Hematopoietic multipotent progenitor cell treated with erythropoietin and hydrocortisone succinate and interleukin-3 and kit ligand, for 8 days (in vitro differentiated cells): ENCODE data around the gene RPL7A.
"Not testable (repeated sequence)": the region's sequence is repeated elsewhere in the genome, so short reads cannot be mapped to it uniquely, and the experiment has no call there.

Source experiments
- DNase-seq: peaks from one replicate; pipeline ENCODE4 v3.0.0-alpha.2; 2015

Gene RPL7A

DNA sequence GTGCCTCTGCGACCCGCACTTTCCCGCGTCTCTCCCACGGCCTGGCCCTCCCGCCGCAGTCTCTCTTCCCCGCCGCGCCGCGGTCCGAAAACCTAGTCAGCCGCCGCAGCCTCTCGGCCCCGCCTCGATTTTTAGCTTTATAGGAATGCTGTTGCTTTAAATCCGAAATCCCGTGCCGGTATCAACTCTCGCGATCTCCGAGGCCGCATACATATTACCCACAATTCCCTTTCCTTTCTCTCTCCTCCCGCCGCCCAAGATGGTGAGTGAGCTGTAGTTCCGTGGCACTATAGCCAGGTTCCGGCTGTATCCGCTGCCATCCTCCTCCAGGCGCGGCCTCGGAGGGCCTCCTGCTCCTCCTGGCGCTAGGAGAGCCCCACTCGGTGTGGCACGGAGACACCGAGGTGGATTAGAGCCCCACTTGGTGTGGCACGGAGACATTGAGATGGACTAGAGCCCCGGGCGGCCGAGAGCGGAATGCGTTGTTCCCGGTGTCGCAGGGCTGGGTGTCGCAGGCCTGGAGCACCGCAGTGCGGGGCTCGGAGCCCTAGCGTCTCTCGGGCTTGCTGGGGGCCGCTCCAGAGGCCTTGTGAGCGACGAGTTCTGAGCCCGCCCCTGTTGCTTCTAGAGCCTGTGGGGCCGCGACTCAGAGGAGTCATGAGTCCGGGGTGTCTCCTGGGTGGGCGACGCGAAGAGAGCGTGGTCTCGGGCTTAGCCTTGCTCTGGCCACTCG, at the start of gene RPL7A, which contains the start of gene MED22:
Gene RPL7A (plus strand): TSS at position 234 of the 733 bp plus-strand sequence. CDS start 26 bp downstream, at position 260.
Gene MED22 (minus strand): TSS at position 147 of the 733 bp plus-strand sequence. CDS start 1,469 bp downstream, outside the sequence.
- DNase-seq = peak; percentile 97

GRCh38 chr9:133299996-133300395, 48.0 kb upstream of the RPL7A start:
- DNase-seq = not testable (repeated sequence)

GRCh38 chr9:133301253-133302230, 46.5 kb upstream of the RPL7A start:
- no peak for DNase-seq

GRCh38 chr9:133303266-133304157, 44.5 kb upstream of the RPL7A start:
- no peak for DNase-seq

DNA sequence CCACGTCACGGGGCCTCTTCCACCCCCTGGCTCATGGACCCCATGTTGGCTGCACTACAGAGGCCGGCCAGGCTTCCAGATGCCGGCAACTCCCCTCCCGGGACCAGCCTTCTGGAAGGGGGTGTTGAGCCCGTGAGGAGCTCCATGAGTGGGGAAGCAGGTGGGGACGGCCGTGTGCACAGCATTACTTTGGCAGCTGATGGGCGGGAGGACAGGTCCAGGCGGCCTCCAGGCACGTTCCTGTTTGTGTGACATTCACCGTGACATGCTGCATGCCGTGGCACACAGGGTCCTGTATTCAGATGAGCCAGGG, 43.9 kb upstream of the RPL7A start:
- DNase-seq = no peak

- DNase-seq = no peak
Measured at GRCh38 chr9:133304477-133305377, 43.3 kb upstream of the RPL7A start.

DNA sequence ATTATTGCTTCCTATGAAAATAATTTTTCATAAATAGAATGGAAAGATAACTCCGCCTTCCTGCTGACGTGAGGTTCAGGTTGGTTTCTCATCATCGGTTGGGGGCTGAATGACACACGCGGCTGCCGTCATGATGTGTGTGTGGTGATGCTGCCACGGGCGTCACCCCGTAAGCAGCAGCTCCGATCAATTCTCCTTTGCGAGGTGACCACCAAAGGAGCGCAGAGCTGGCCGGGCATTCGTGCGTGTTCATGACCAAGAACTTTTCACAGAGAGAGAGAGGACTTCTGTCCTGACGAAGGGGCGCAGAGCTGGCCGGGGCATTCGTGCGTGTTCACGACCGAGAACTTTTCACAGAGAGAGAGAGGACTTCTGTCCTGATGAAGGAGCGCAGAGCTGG, 42.3 kb upstream of the RPL7A start:
- no peak for DNase-seq

GRCh38 chr9:133306242-133307204, 41.5 kb upstream of the RPL7A start:
- DNase-seq = no peak

GRCh38 chr9:133307301-133307700, 40.7 kb upstream of the RPL7A start:
- DNase-seq = no peak

DNA sequence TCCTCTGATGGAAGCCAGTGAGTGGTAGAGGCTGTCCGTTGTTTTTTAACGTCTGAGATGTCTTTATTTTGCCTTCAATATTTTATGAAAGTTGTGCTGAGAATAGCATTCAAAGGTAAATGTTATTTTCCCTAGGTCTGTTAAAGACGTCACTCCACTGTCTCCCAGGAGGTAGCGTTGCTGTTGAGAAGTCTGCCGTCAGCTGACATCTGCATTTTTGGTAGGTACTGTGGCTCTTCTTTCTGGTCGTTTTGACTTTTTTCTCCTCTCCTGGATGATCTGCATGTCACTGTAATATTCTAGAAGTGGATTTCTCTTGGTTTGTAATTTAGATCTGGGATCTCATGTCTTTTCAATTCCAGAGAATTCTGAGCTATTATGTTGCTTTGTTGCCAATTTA, 38.4 kb upstream of the RPL7A start:
- DNase-seq = no peak

- DNase-seq = no peak
Measured at GRCh38 chr9:133315997-133316396, 32.0 kb upstream of the RPL7A start.

DNA sequence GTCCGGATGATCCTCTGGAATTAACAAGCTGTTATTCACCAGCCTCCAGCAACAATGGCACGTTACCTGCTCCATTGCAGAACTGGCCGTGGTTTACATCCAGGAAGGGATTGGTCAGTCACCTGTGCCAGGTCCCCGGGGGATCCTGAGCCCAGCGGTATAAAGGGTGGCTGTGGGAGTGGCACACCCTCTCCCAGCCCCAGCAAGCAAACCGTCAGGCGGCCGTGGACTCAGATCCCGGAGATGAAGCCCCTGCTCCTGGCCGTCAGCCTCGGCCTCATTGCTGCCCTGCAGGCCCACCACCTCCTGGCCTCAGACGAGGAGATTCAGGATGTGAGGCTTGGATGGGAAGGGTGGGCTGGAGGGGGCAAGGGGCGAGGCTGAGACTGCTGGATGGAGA, 30.5 kb upstream of the RPL7A start:
- not testable (repeated sequence) for DNase-seq

GRCh38 chr9:133320421-133320881, 27.6 kb upstream of the RPL7A start:
- no peak for DNase-seq

- no peak for DNase-seq
Measured at GRCh38 chr9:133321411-133321935, 26.5 kb upstream of the RPL7A start.

DNA sequence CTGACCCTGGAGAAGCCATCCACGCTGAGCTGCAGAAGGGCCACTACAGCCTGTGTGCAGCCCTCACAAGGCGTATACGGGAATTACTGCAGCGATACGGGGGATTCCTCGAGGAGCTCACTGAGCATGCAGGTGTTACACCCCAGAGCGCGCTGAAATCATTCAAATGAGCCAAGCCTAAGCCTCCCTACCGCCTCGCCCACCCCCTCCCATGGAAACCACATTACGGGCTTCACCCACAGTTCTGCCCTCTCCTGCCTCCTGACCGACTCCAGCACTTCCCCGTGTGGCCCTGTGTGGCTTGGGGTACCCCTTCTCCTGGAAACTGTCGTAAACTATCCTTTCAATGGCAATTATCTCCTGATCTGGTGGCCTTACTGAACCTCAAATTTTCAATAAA, 25.3 kb upstream of the RPL7A start:
- no peak for DNase-seq

DNA sequence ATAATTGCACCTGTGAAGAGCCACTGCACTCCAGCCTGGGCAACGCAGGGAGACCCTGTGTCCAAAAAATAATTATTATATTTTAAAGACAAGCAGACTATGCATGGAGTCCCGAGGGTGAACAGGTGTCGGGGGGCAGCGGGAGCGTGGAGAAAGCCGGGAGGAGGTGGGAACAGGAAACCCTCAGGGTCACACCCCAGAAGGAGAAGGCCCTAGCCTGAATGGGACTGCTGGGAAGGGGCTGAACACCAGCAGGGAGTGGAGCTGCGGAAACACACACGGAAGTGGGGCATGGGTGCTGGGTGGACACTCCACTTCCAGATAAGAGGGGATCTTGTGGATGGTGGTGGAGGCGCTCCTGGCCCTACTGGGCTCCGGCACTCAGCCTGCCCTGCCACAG, 24.8 kb upstream of the RPL7A start:
- DNase-seq = no peak

- DNase-seq = no peak
Measured at GRCh38 chr9:133323991-133324703, 23.9 kb upstream of the RPL7A start.

DNA sequence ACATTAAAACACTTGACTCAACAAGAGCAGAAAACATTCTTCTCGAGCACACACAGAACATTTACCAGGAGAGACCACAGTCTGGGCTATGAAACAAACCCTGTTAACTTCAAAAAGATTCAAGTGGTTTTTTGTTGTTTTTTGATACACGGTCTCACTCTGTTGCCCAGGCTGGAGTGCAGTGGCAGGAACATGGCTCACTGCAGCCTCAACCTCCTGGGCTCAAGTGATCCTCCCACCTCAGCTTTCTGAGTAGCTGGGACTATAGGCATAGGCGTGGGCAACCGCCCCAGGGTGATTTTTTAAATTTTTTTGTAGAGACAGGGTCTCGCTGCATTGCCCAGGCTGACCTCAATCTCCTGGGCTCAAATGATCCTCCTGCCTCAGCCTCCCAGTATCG, 21.0 kb upstream of the RPL7A start:
- not testable (repeated sequence) for DNase-seq

DNA sequence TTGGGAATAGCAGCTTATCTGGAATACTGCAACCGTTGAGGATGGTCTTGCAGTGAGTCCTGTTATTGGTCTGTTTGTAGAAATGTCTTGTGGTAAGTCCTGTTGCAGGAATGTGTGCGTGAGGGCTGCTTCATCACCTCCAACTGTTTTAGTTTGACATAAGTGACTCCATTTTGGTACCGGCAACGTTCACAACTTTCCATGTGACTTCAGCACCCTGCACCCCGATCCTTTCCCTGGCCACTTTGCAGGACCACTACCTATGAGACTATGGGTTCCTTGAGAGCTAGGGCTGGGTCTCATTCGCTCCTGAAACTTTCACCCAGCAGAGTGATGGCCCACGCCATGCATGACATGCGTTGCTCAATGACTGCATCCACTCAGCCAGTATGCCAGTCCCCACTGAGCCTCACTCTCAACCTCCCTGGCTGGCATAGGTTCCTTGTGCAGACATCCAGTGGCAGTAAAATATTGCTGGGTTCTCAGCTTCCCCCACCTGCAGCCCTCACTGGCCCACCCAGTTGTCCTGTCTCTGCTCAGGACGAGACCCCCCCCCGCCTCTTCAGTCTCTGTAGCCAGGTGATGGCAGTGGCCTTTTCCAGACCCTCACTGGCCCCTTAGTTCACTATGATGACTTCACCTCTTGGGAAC, 20.1 kb upstream of the RPL7A start:
- DNase-seq = no peak
